Measurements from ENCODE around the gene NUDT22.

NUDT22 gene

DNA sequence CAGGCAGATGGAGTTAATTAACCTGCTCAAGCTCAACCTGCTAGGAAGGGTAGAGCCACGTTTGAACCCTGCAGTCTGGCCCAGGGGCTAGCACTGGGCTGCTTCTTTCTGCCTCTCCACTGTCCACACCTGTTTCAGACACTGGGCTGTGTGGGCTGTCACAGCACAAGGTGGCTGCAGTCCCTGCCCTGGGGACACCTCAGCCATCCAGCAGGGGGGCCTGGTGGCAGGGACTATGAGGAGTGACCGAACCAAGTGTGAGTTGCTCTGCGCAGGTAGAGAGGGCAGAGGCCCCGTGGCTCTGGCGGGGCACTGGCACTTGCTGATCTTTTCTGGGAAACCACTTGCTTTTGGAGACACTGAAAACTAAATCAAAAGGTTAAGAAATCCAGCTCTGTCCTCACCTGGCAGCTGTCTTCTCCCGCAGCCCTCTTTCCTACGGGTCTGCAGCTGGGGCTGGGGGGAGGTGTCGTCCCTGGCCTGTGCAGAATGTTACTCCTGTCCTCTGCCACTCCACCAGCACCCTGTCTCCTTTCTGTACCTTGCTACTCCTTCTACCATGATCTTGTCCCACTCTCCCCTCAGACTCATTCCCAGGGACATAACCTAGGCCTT, 52.6 kb downstream of the NUDT22 start:
- in situ Hi-C loops (cut with MboI; ENCODE audit: low sequenced_read_pairs): no loop called here
- no peak for DNase-seq (ENCODE audit: low spot score in 2 of 2)

More for the DNA sequence above, 52.6 kb downstream of the NUDT22 start:
- no peaks in the 10 kb centered on the region for H3K9me3 ChIP-seq
- H3K4me3 ChIP-seq: no peak overlapping the region
- peaks cover 27% of the 10 kb centered on the region for H3K36me3 ChIP-seq (replicated peaks)
- no peaks in the 10 kb centered on the region for H3K27me3 ChIP-seq (ENCODE audit: low read depth)
- peaks cover 3% of the 10 kb centered on the region; the same call in 1 of the 2 replicates for H3K4me1 ChIP-seq
